SU-DHL-6 (cell line): ENCODE results near the gene ZBTB47.

Experiments used
- CTCF ChIP-seq: fragments of 200-600 bp; sonication (generic); IDR thresholded peaks from one replicate; pipeline ENCODE4 v1.5.1; 2017; ENCODE audit warnings: antibody characterized with exemption, mild to moderate bottlenecking, low read length, moderate library complexity; ENCODE audit not compliant: insufficient read depth, poor library complexity, severe bottlenecking
- EZH2phosphoT487 ChIP-seq: fragments of 200-600 bp; sonication (generic), shearing (Covaris generic); conservative IDR thresholded peaks from 2 replicates; pipeline ENCODE4 v1.6.1; 2018; ENCODE audit warnings: mild to moderate bottlenecking, antibody characterized with exemption, low read length, moderate library complexity, mixed read lengths

GRCh38 chr3:42699511-42699971 is 46.0 kb downstream of the ZBTB47 start:
- no peak for TF ChIP-seq CTCF
- no peak for TF ChIP-seq EZH2phosphoT487
